ENCODE results near the gene CYTH2.

The CYTH2 gene

DNA sequence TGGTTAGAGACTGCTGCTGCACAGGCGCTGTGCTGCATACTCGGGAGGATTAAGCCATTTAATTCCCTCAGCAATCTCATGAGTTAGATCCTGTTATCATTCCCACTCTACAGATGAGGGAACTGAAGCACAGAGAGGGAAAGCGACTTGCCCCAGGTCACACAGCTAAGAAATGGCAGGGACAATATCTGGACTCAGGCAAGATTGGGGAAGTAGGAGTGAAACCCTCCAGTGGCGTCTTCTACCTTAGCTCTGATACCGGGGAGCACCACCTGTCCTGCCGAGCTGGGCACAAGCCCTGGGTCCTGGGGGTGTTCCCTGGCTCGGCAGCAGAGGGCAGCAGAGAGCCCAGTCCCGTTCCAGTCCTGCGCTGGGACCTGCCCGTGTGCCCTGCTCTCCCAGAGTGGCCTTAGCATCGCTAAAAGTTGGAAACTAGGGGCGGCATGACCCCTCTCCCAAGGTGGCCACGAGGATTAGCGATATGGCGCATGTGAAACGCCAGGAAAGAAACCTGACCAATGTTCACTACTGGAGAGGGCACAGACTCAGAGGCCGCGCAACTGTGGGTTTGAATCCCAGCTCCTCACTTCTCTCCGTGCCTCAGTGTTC is 20.5 kb downstream of the CYTH2 start:
- H2BK5ac ChIP-seq (ENCODE audit: low read length), result no peak overlapping the region
- H4K5ac ChIP-seq (ENCODE audit: low read length), result no peak overlapping the region
- H3K27me3 ChIP-seq (ENCODE audit: insufficient read depth, low read length, poor library complexity), result no peaks in the 10 kb centered on the region
- no peak overlapping the region for H3K9ac ChIP-seq (ENCODE audit: low read length)
- H2BK15ac ChIP-seq (replicated peaks; ENCODE audit: low read depth), result no peak overlapping the region
- H3K18ac ChIP-seq (ENCODE audit: low read length), result no peak overlapping the region
- H3K4me3 ChIP-seq (ENCODE audit: low read length), result no peak overlapping the region
- peak; percentile 81 for DNase-seq
- no peaks in the 10 kb centered on the region for H3K79me1 ChIP-seq (ENCODE audit: low read length)
- H2BK120ac ChIP-seq (ENCODE audit: low read depth, low read length), result no peak overlapping the region
- no CpG with 5 or more reads among the region's 19 CpGs for WGBS (ENCODE audit: extremely low coverage, insufficient coverage, low lambda C conversion rate)
- H4K8ac ChIP-seq (ENCODE audit: low read depth, low read length), result no peak overlapping the region
- no peaks in the 10 kb centered on the region for H3K36me3 ChIP-seq (ENCODE audit: control insufficient read depth, insufficient read depth, low read length)
- H3K27ac ChIP-seq (ENCODE audit: low read depth, low read length), result no peak overlapping the region
- no peak overlapping the region for H3K56ac ChIP-seq (ENCODE audit: low read length)
- H3K4ac ChIP-seq (ENCODE audit: low read depth, low read length), result no peak overlapping the region
- no peak overlapping the region for H3K4me2 ChIP-seq (ENCODE audit: low read length)
- H2AK5ac ChIP-seq (ENCODE audit: low read length), result no peak overlapping the region
- H3K79me2 ChIP-seq (ENCODE audit: control insufficient read depth, insufficient read depth, low read length), result no peaks in the 10 kb centered on the region
- H3K23ac ChIP-seq (ENCODE audit: low read length), result no peak overlapping the region
- H3K4me1 ChIP-seq (ENCODE audit: control insufficient read depth, low read depth, low read length), result no peaks in the 10 kb centered on the region

- no CpG with 5 or more reads among the region's 50 CpGs for WGBS (ENCODE audit: extremely low coverage, insufficient coverage, low lambda C conversion rate)
- Histone ChIP-seq H3K4ac (ENCODE audit: low read depth, low read length) (no peak overlapping the region), H3K27ac (ENCODE audit: low read depth, low read length) (no peak overlapping the region), H2BK15ac (replicated peaks; ENCODE audit: low read depth) (no peak overlapping the region), H2BK5ac (ENCODE audit: low read length) (no peak overlapping the region), H3K23ac (ENCODE audit: low read length) (no peak overlapping the region), H3K79me1 (ENCODE audit: low read length) (no peaks in the 10 kb centered on the region), H3K36me3 (ENCODE audit: control insufficient read depth, insufficient read depth, low read length) (no peaks in the 10 kb centered on the region), H3K9ac (ENCODE audit: low read length) (peak overlapping the region; percentile 70), H3K56ac (ENCODE audit: low read length) (peak overlapping the region; percentile 76), H3K27me3 (ENCODE audit: insufficient read depth, low read length, poor library complexity) (no peaks in the 10 kb centered on the region), H4K5ac (ENCODE audit: low read length) (no peak overlapping the region), H3K4me3 (ENCODE audit: low read length) (peak overlapping the region; percentile 24), H2BK120ac (ENCODE audit: low read depth, low read length) (no peak overlapping the region), H3K4me2 (ENCODE audit: low read length) (peak overlapping the region; percentile 85), H3K18ac (ENCODE audit: low read length) (peak overlapping the region; percentile 34), H3K4me1 (ENCODE audit: control insufficient read depth, low read depth, low read length) (no peaks in the 10 kb centered on the region), H3K79me2 (ENCODE audit: control insufficient read depth, insufficient read depth, low read length) (no peaks in the 10 kb centered on the region), H4K8ac (ENCODE audit: low read depth, low read length) (no peak overlapping the region), H2AK5ac (ENCODE audit: low read length) (no peak overlapping the region)
- peak; percentile 81 for DNase-seq
These were observed 22.0 kb downstream of the CYTH2 start for GRCh38 chr19:48490981-48491792.

DNA sequence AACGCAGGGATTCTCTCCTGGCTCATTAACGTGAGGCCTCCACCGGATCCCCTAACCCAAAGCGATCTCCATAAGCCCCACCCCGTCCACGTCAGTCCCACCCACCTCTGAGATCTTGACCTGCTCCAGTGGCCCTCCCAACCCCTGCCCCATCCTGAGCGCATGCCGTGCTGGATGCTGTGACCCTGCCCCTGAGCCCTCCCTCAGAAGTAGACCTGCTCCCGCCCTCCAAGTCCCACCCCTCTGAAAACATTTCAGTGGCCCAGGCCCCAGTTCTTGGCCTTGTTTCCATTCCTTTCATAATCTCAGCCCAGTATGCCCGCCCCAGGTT is 22.6 kb downstream of the CYTH2 start:
- Histone ChIP-seq H4K5ac (ENCODE audit: low read length) (no peak overlapping the region), H3K36me3 (ENCODE audit: control insufficient read depth, insufficient read depth, low read length) (no peaks in the 10 kb centered on the region), H3K4me3 (ENCODE audit: low read length) (no peak overlapping the region), H3K4ac (ENCODE audit: low read depth, low read length) (no peak overlapping the region), H3K27me3 (ENCODE audit: insufficient read depth, low read length, poor library complexity) (no peaks in the 10 kb centered on the region), H3K79me1 (ENCODE audit: low read length) (no peaks in the 10 kb centered on the region), H2BK120ac (ENCODE audit: low read depth, low read length) (no peak overlapping the region), H3K4me2 (ENCODE audit: low read length) (peak overlapping the region; percentile 85), H3K23ac (ENCODE audit: low read length) (no peak overlapping the region), H2AK5ac (ENCODE audit: low read length) (no peak overlapping the region), H3K56ac (ENCODE audit: low read length) (peak overlapping the region; percentile 76), H3K4me1 (ENCODE audit: control insufficient read depth, low read depth, low read length) (no peaks in the 10 kb centered on the region), H2BK15ac (replicated peaks; ENCODE audit: low read depth) (no peak overlapping the region), H4K8ac (ENCODE audit: low read depth, low read length) (no peak overlapping the region), H3K9ac (ENCODE audit: low read length) (peak overlapping the region; percentile 70), H2BK5ac (ENCODE audit: low read length) (no peak overlapping the region), H3K79me2 (ENCODE audit: control insufficient read depth, insufficient read depth, low read length) (no peaks in the 10 kb centered on the region), H3K27ac (ENCODE audit: low read depth, low read length) (no peak overlapping the region), H3K18ac (ENCODE audit: low read length) (no peak overlapping the region)
- WGBS (ENCODE audit: extremely low coverage, insufficient coverage, low lambda C conversion rate), result no CpG with 5 or more reads among the region's 10 CpGs
- peak; percentile 92 for DNase-seq

DNA sequence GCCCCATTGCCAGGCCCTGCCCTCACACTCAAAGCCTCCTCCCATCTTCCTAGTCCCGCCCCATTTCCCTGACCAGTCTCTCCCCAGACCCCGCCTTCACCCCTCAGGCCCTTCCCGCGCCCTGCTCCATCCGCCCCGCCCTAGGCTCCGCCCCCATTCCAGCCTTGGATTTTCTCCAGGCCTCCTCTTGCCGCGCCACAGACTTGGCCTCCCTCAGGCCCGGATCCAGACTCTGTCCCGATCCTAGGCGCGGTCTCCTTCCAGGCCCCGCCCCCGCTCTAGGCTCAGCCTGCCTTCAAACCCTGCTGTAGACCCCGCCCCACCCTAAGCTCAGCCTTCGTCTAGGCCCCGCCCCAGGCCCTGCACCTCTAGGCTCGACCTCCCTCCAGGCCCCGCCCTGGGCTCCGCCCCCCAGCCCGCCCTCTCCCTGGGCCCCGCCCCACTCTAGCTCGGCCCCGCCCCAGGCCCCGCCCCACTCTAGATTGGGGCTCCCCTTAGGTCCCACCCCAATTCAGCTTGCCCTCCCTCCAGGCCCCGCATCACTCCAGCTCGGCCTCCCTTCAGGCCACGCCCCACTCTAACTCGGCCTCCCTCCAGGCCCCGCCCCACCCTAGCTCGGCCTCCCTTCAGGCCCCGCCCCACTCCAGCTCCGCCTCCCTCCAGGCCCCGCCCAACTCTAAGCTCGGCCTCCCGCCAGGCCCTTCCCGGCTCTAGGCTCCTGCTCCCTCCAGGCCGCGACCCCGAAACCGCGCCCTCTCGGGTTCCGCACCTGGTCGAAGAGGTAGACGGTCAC is 24.0 kb downstream of the CYTH2 start:
- peak overlapping the region; percentile 64 for H3K4ac ChIP-seq (ENCODE audit: low read depth, low read length)
- H3K27me3 ChIP-seq (ENCODE audit: insufficient read depth, low read length, poor library complexity), result no peaks in the 10 kb centered on the region
- H3K4me1 ChIP-seq (ENCODE audit: control insufficient read depth, low read depth, low read length), result no peaks in the 10 kb centered on the region
- H3K4me3 ChIP-seq (ENCODE audit: low read length), result peak overlapping the region; percentile 72
- no peaks in the 10 kb centered on the region for H3K79me1 ChIP-seq (ENCODE audit: low read length)
- peak overlapping the region; percentile 98 for H3K23ac ChIP-seq (ENCODE audit: low read length)
- H3K18ac ChIP-seq (ENCODE audit: low read length), result peak overlapping the region; percentile 71
- H3K36me3 ChIP-seq (ENCODE audit: control insufficient read depth, insufficient read depth, low read length), result no peaks in the 10 kb centered on the region
- H3K9ac ChIP-seq (ENCODE audit: low read length), result peak overlapping the region; percentile 93
- no peaks in the 10 kb centered on the region for H3K79me2 ChIP-seq (ENCODE audit: control insufficient read depth, insufficient read depth, low read length)
- no peak overlapping the region for H2AK5ac ChIP-seq (ENCODE audit: low read length)
- peak; percentile 99 for DNase-seq
- H3K56ac ChIP-seq (ENCODE audit: low read length), result peak overlapping the region; percentile 97
- peak overlapping the region; percentile 49 for H3K27ac ChIP-seq (ENCODE audit: low read depth, low read length)
- no peak overlapping the region for H4K5ac ChIP-seq (ENCODE audit: low read length)
- H3K4me2 ChIP-seq (ENCODE audit: low read length), result peak overlapping the region; percentile 83
- H2BK5ac ChIP-seq (ENCODE audit: low read length), result no peak overlapping the region
- H2BK15ac ChIP-seq (replicated peaks; ENCODE audit: low read depth), result no peak overlapping the region
- H4K8ac ChIP-seq (ENCODE audit: low read depth, low read length), result no peak overlapping the region
- H2BK120ac ChIP-seq (ENCODE audit: low read depth, low read length), result no peak overlapping the region
- WGBS (ENCODE audit: extremely low coverage, insufficient coverage, low lambda C conversion rate), result no CpG with 5 or more reads among the region's 47 CpGs

- Histone ChIP-seq H3K4me3 (ENCODE audit: low read length) (peak overlapping the region; percentile 72), H3K27me3 (ENCODE audit: insufficient read depth, low read length, poor library complexity) (no peaks in the 10 kb centered on the region), H3K4me1 (ENCODE audit: control insufficient read depth, low read depth, low read length) (no peaks in the 10 kb centered on the region), H3K56ac (ENCODE audit: low read length) (peak overlapping the region; percentile 97), H2AK5ac (ENCODE audit: low read length) (no peak overlapping the region), H3K4ac (ENCODE audit: low read depth, low read length) (peak overlapping the region; percentile 64), H2BK15ac (replicated peaks; ENCODE audit: low read depth) (no peak overlapping the region), H4K8ac (ENCODE audit: low read depth, low read length) (no peak overlapping the region), H3K23ac (ENCODE audit: low read length) (peak overlapping the region; percentile 98), H3K36me3 (ENCODE audit: control insufficient read depth, insufficient read depth, low read length) (no peaks in the 10 kb centered on the region), H3K27ac (ENCODE audit: low read depth, low read length) (no peak overlapping the region), H3K18ac (ENCODE audit: low read length) (peak overlapping the region; percentile 71), H4K5ac (ENCODE audit: low read length) (no peak overlapping the region), H3K79me2 (ENCODE audit: control insufficient read depth, insufficient read depth, low read length) (no peaks in the 10 kb centered on the region), H2BK5ac (ENCODE audit: low read length) (no peak overlapping the region), H3K4me2 (ENCODE audit: low read length) (peak overlapping the region; percentile 83), H3K9ac (ENCODE audit: low read length) (peak overlapping the region; percentile 93), H2BK120ac (ENCODE audit: low read depth, low read length) (no peak overlapping the region), H3K79me1 (ENCODE audit: low read length) (no peaks in the 10 kb centered on the region)
- no CpG with 5 or more reads among the region's 70 CpGs for WGBS (ENCODE audit: extremely low coverage, insufficient coverage, low lambda C conversion rate)
- no peak for DNase-seq
These were observed 24.7 kb downstream of the CYTH2 start for GRCh38 chr19:48493718-48494401.
